SK-N-SH treated with all-trans-retinoic acid at 6 μM for 48 hours (cell line): ENCODE data around the gene TASOR2.

Experiments
- ATAC-seq: fragments of 200-7000 bp; cut with Tn5 transposase; 3 replicates; pipeline ENCODE4 v1.9.1; 2020; ENCODE audit warnings: mild to moderate bottlenecking, moderate library complexity
- ARNTL ChIP-seq: fragments of 450-650 bp; formaldehyde crosslinking; IDR thresholded peaks from 2 replicates; pipeline ENCODE4 v1.5.0; 2020; ENCODE audit warnings: low read depth, mild to moderate bottlenecking, moderate library complexity, borderline replicate concordance
- BACH2 ChIP-seq: fragments of 250-450 bp; sonication (Bioruptor Pico); IDR thresholded peaks from 2 replicates; pipeline ENCODE4 v1.9.0; 2021; ENCODE audit warnings: mild to moderate bottlenecking, borderline replicate concordance
- CREB5 ChIP-seq: fragments of 250-450 bp; sonication (Bioruptor Pico); IDR thresholded peaks from 2 replicates; pipeline ENCODE4 v1.5.1; 2020; ENCODE audit warnings: low read depth, mild to moderate bottlenecking, moderate library complexity
- CSRNP3 ChIP-seq: fragments of 250-450 bp; sonication (Bioruptor Pico); IDR thresholded peaks from 2 replicates; pipeline ENCODE4 v1.5.1; 2021; ENCODE audit warnings: mild to moderate bottlenecking, moderate library complexity
- ESRRG ChIP-seq: fragments of 250-450 bp; sonication (Bioruptor Pico); IDR thresholded peaks from 2 replicates; pipeline ENCODE4 v1.6.1; 2021; ENCODE audit warnings: mild to moderate bottlenecking
- GLIS3 ChIP-seq: fragments of 250-450 bp; sonication (Bioruptor Pico); IDR thresholded peaks from 2 replicates; pipeline ENCODE4 v1.5.0; 2020; ENCODE audit warnings: mild to moderate bottlenecking, moderate library complexity
- ISL1 ChIP-seq: fragments of 250-450 bp; sonication (Bioruptor Pico); IDR thresholded peaks from 2 replicates; pipeline ENCODE4 v2.1.2; 2022; ENCODE audit warnings: mild to moderate bottlenecking, moderate library complexity
- OSR1 ChIP-seq: fragments of 250-450 bp; sonication (Bioruptor Pico); IDR thresholded peaks from 2 replicates; pipeline ENCODE4 v1.8.0; 2022; ENCODE audit warnings: moderate library complexity, mild to moderate bottlenecking, inconsistent platforms
- POU6F1 ChIP-seq: fragments of 250-450 bp; sonication (Bioruptor Pico); IDR thresholded peaks from 2 replicates; pipeline ENCODE4 v1.8.0; 2021; ENCODE audit warnings: low read depth, mild to moderate bottlenecking, moderate library complexity, borderline replicate concordance
- PPARA ChIP-seq: fragments of 250-450 bp; sonication (Bioruptor Pico); IDR thresholded peaks from 2 replicates; pipeline ENCODE4 v1.5.0; 2020; ENCODE audit warnings: mild to moderate bottlenecking, borderline replicate concordance
- RARB ChIP-seq: fragments of 250-450 bp; sonication (Bioruptor Pico); IDR thresholded peaks from 2 replicates; pipeline ENCODE4 v1.8.0; 2021; ENCODE audit warnings: mild to moderate bottlenecking, moderate library complexity
- SNAI2 ChIP-seq: fragments of 250-450 bp; sonication (Bioruptor Pico); IDR thresholded peaks from 2 replicates; pipeline ENCODE4 v1.5.0; 2020; ENCODE audit warnings: mild to moderate bottlenecking, moderate library complexity
- TCF4 ChIP-seq: fragments of 250-450 bp; sonication (Bioruptor Pico); IDR thresholded peaks from 2 replicates; pipeline ENCODE4 v1.8.0; 2021; ENCODE audit warnings: mild to moderate bottlenecking, moderate library complexity, borderline replicate concordance
- TOX ChIP-seq: fragments of 250-450 bp; sonication (Bioruptor Pico); IDR thresholded peaks from 2 replicates; pipeline ENCODE4 v1.8.0; 2021; ENCODE audit warnings: mild to moderate bottlenecking, moderate library complexity, borderline replicate concordance
- TSHZ2 ChIP-seq: fragments of 250-450 bp; sonication (Bioruptor Pico); IDR thresholded peaks from 2 replicates; pipeline ENCODE4 v1.5.0; 2020; ENCODE audit warnings: mild to moderate bottlenecking, moderate library complexity
- ZC3H10 ChIP-seq: fragments of 250-450 bp; sonication (Bioruptor Pico); IDR thresholded peaks from 2 replicates; pipeline ENCODE4 v1.5.1; 2021; ENCODE audit warnings: mild to moderate bottlenecking, moderate library complexity
- ZFP30 ChIP-seq: fragments of 450-650 bp; formaldehyde crosslinking; IDR thresholded peaks from 2 replicates; pipeline ENCODE4 v1.5.0; 2022; ENCODE audit warnings: mild to moderate bottlenecking, moderate library complexity
- ZNF565 ChIP-seq: fragments of 450-650 bp; formaldehyde crosslinking; conservative IDR thresholded peaks from 2 replicates; pipeline ENCODE4 v1.5.0; 2020; ENCODE audit warnings: low read depth, mild to moderate bottlenecking, moderate library complexity
- ZNF70 ChIP-seq: fragments of 450-650 bp; formaldehyde crosslinking; IDR thresholded peaks from 2 replicates; pipeline ENCODE4 v1.5.0; 2020; ENCODE audit warnings: mild to moderate bottlenecking, moderate library complexity
- ZNF8 ChIP-seq: fragments of 450-650 bp; formaldehyde crosslinking; IDR thresholded peaks from 2 replicates; pipeline ENCODE4 v1.5.0; 2020; ENCODE audit warnings: mild to moderate bottlenecking, moderate library complexity
- TF ChIP-seq, protein P1 (sequence below): fragments of 250-450 bp; sonication (Bioruptor Pico); IDR thresholded peaks from 2 replicates; pipeline ENCODE4 v1.8.0; 2020; ENCODE audit warnings: mild to moderate bottlenecking, moderate library complexity, borderline replicate concordance

Gene TASOR2

GRCh38 chr10:5710859-5711258, 26.2 kb downstream of the TASOR2 start:
- TF ChIP-seq ARNTL (CRISPR knock-in tag) = no peak
- no peak for TF ChIP-seq SNAI2 (CRISPR knock-in tag)
- no peak for TF ChIP-seq ZNF70 (CRISPR knock-in tag)
- TF ChIP-seq ZNF565 = no peak
- ATAC-seq = no peak

GRCh38 chr10:5711642-5712041, 27.0 kb downstream of the TASOR2 start:
- TF ChIP-seq CSRNP3 = no peak
- TF ChIP-seq TCF4 = no peak
- TF ChIP-seq SNAI2 (CRISPR knock-in tag) = no peak
- no peak for TF ChIP-seq RARB (CRISPR knock-in tag)
- no peak for TF ChIP-seq BACH2 (CRISPR knock-in tag)
- no peak for TF ChIP-seq ZNF565
- TF ChIP-seq ZNF8 (CRISPR knock-in tag) = no peak
- TF ChIP-seq ISL1 (CRISPR knock-in tag) = no peak
- no peak for TF ChIP-seq TOX (CRISPR knock-in tag)
- no peak for TF ChIP-seq POU6F1 (CRISPR knock-in tag)
- no peak for TF ChIP-seq ARNTL (CRISPR knock-in tag)
- TF ChIP-seq ZC3H10 (CRISPR knock-in tag) = no peak
- no peak for TF ChIP-seq OSR1 (CRISPR knock-in tag)
- no peak for TF ChIP-seq ZNF70 (CRISPR knock-in tag)
- no peak for ATAC-seq

DNA sequence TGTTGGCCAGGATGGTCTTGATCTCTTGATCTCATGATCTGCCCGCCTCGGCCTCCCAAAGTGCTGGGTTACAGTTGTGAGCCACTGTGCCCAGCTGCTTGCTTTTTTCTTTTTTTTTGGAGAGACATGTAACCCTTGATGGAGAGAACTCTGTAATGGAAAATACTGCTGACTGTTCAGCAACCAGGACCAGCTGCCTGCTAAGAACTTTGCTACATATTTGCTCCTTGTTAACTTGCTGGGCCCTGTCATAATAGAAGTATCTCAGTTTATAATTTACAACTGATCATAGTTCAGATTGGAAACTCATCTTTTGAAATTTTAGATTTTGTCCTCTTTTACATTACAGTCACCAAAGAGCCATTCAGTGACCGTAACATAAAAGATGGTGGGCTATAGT, 34.9 kb downstream of the TASOR2 start:
- TF ChIP-seq ZFP30 (CRISPR knock-in tag) (no peak), CREB5 (CRISPR knock-in tag) (no peak), PPARA (CRISPR knock-in tag) (no peak)
- no peak for ATAC-seq

- TF ChIP-seq GLIS3 (CRISPR knock-in tag) (no peak), ZNF8 (CRISPR knock-in tag) (no peak), ESRRG (CRISPR knock-in tag) (no peak), ZC3H10 (CRISPR knock-in tag) (no peak), ZNF565 (no peak), RARB (CRISPR knock-in tag) (no peak), ZNF70 (CRISPR knock-in tag) (no peak), PPARA (CRISPR knock-in tag) (no peak)
- TF ChIP-seq, protein P1, sequence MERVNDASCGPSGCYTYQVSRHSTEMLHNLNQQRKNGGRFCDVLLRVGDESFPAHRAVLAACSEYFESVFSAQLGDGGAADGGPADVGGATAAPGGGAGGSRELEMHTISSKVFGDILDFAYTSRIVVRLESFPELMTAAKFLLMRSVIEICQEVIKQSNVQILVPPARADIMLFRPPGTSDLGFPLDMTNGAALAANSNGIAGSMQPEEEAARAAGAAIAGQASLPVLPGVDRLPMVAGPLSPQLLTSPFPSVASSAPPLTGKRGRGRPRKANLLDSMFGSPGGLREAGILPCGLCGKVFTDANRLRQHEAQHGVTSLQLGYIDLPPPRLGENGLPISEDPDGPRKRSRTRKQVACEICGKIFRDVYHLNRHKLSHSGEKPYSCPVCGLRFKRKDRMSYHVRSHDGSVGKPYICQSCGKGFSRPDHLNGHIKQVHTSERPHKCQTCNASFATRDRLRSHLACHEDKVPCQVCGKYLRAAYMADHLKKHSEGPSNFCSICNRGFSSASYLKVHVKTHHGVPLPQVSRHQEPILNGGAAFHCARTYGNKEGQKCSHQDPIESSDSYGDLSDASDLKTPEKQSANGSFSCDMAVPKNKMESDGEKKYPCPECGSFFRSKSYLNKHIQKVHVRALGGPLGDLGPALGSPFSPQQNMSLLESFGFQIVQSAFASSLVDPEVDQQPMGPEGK (CRISPR knock-in tag) = no peak
- no peak for ATAC-seq
Measured at GRCh38 chr10:5720182-5720581, 35.5 kb downstream of the TASOR2 start.

DNA sequence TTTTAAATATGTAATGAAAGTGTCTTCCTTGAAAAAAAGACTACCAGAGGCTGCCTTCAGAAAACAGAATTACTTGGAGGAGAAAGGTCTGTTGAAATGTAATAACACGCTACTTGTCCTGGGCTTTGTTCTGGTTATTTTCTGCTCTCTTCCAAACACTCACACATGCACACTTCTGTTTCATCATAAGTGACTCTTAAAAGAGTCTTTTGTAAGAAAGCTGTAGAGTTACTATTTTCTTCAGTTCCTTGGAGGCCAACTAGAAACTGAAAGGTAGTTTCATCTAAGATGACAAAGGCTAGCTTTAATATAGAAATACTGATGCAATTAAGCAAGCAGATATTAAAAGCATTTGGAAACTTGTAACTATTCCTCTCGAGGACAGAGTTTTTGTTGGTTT, 39.1 kb downstream of the TASOR2 start:
- TF ChIP-seq BACH2 (CRISPR knock-in tag) (no peak), PPARA (CRISPR knock-in tag) (no peak), TSHZ2 (CRISPR knock-in tag) (no peak), CSRNP3 (no peak)
- ATAC-seq = no peak
